Stimulated activated naive CD4-positive, alpha-beta T cell treated with Interleukin-2 at 50 U/mL for 16 hours (primary cell): ENCODE results near the gene HELZ.
"Not testable (repeated sequence)": the region's sequence is repeated elsewhere in the genome, so short reads cannot be mapped to it uniquely, and the experiment has no call there.

Experiments
- DNase-seq: peaks from one replicate; lab custom pipeline; 2025; lab: John Stamatoyannopoulos, UW

Gene HELZ

DNA sequence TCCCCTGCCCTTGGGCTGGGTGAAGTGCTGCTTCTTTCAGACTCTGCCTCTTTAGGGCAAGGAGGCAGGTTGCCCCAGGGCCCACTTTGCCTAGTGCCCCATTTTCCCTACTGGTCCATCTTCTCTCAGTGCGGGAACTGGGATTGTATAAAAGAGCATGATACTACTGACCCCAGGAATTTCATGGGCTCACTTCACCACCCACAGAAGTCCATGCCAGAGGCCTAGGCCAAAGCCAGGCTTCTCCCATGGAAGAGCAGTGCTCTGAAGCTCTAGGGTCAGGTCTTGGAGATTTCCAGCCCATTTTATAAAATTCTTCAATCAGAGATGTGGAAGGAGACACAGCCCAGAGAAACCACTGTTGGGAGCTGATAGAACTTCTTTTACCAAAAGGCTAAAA, 194.9 kb downstream of the HELZ start:
- no peak for DNase-seq

DNA sequence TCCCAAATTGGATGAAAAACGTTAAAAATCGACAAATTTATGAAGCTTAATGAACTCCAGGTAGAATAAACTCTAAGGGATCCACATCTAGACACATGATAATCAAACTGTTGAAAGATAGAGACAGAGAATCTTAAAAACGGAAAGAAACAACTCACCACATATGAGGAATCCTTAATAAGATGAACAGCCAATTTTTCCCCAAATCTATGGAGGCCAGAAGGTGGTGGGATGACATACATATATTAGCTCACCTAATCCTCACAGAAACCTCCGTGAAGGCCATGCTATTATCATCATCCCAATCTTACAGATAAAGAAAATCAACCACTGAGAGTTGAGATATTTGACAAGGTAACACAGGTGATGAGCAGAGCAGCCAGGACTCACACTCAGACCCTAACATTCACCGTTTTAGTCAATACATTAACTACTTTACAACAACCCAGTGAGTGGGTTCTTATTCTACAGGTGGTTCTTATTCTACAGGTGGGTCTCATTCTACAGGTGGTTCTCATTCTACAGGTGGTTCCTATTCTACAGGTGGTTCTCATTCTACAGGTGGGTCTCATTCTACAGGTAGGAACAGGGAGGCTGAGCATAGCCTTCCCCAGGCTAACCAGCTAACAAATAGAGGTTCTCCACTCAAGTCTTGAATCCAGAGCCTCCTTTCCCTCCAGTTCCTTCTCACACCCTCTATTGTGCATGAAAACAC, 195.8 kb downstream of the HELZ start:
- no peak for DNase-seq

DNA sequence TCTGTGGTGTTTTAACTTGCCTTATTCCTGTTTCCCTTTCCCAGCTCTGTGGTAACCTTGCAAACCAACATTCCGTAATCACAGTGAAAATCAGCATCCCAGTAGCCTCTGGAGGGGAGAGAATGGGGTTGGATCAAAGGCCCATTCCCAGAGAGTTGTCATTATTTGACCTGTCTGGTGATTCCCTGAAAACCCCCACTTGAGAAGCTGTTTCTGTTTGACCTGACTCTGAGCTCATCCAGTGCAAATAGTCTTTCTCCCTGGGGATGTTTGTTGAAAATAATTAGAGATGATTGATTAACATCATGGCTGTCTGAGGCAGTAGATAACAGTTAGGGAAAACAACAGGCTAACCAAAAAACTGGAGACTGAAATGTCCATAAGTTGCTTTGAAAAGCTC, 197.6 kb downstream of the HELZ start:
- DNase-seq: no peak

DNA sequence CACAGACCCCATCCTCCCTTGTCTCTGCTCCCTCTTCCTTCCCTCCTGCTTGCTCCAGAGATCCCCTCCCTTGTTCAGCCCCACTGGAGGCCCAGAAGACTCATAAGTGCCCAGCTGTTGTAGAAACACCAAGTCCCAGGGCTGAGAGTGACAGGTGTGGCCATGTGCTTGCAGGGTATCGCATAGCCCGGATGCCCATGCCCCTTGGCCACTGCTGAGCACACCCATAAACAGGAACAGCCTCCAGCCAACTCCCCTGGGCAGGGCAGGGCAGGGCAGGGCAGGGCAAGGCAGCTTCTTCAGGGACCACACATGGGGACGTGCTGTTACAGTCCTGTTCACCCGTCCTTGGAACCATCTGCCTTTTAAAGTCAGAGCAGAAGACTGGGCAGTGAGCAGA, 198.6 kb downstream of the HELZ start:
- DNase-seq: no peak

DNA sequence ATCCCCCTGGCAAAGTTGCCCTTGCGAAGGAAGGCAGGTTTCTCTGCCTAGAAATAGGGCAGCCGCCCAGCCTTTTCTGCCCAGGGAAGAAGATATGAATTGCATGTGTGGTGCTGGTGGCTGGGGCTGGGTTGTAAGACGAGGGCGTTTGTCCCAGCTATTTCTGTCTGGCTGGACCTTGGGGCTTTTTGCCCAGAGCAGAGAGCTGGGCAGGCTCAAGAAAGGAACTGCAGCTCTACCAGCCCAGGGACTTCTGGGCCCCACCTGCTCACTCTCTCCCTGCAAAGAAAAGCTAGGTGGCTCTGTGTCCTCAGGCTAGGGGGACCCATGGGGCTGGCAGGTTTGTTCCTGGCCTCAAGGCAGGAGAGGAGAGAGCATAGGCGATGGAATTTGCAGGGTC, 200.1 kb downstream of the HELZ start:
- no peak for DNase-seq

DNA sequence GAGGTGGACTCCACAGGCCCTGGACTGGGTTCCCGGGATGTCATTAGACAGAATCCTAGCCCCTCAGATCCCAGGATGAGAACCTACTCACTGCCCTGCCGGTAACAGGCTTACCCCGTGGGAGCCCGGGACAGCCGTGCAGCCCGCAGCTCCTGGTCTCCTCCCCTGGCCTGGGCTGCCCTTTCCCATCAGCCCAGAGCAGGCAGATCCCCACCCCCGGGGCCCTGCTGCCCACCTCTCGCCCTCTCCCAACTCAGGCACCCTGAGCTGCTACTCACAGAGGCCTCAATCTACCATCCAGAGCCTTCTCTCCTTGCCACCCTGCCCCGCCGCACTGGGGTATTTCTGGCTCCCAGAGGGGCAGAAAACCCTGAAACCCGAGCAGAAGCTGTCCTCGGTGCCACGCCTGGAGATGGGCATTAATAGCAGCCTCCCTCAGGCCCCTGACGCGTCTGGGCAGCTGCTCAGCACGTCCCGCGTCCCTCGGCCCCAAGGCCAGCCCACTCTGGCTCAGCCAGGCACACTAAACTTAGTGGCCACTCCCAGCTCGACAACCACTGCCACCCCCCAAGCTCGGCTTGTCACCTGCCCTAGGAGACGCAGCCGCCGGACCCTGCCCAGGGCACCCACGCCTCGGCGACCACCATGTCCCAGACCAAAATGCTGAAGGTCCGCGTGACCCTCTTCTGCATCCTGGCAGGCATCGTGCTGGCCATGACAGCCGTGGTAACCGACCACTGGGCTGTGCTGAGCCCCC, 200.8 kb downstream of the HELZ start, which contains the start of gene CACNG1:
TSS of gene CACNG1 (plus strand) at position 539 of the 757 bp plus-strand sequence. CDS start at position 646, 107 bp downstream.
- no peak for DNase-seq

DNA sequence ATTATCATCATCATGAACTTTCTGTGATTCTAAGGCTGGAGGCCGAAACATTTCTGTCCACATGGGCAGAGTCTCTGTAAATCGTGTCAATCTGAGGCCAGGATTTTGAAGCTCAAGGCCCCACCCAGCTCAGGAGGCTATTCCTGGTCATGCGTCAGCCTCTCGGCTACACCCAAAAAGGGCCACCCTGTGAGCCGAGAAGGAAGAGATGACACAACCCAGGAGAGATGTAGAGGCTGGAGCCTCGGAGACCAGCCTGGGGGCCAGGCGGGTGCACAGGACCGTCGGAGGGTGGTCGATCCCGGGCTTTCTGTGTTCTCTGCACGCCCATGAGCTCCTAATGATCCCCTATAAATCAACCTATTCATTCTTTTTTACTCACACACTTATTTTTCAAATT, 201.7 kb downstream of the HELZ start:
- no peak for DNase-seq

DNA sequence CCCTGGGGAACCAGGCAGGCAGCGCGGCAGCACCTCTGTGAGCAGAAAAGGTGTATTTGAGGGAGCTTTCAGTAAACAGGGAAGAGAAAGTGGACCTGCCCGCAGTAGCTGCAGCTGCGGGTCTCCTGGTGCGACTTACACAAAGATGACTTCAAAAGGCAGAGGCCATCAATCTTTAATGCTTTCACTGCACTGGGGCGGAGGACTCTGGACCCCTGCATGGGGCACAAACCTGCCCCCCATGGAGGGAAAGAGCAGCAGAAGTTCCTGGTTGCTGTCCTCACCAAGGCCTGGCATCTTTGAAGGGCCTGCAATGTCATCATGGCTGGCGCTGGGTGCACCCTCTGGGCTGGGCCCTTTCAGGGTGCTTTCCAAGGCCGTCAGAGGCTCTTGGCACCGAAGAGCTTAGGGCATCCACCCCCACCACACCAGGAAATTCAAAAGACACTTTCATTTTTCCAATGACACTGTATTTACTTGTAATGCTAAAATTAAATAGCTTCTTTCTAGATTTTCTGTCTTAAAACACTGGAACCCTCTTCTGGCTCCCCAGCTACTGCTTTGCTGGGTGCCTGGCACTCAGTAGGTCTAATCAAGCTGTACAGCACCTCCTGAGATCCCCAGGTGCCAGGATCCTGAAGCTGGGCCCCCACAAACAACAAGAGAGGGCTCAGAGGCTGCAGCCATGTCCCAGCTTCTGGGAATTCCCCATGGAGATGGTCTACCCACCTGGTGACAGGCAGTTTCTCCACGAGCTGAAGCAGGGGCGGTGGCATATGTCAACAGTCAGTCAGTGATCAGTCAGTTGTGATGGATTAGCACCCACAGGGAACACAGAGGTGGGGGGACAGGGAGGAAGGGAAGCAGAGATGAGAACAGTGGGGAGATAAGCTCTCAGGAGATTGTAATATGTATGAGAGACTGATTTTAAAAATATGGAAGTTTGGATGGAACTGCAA, 202.8 kb downstream of the HELZ start:
- no peak for DNase-seq

DNA sequence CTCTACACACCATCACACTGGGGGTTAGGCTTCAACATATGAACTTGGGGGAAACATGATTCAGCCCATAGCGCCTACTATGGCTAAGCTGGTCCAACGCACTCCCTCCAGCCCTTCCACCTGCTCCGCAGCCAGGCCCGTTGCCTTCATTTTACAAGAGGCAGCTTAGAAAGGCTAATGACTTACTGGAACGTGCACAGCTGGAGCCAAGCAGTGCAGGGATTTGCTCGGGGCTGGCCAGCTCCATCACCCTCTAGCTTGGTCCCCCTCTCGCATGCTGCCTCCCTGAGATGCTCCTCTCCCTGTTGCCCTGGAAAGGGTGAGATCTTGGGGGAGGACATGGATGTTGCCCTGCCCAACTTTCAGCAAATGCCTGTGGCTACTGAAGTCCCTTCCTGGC, 203.5 kb downstream of the HELZ start:
- no peak for DNase-seq

DNA sequence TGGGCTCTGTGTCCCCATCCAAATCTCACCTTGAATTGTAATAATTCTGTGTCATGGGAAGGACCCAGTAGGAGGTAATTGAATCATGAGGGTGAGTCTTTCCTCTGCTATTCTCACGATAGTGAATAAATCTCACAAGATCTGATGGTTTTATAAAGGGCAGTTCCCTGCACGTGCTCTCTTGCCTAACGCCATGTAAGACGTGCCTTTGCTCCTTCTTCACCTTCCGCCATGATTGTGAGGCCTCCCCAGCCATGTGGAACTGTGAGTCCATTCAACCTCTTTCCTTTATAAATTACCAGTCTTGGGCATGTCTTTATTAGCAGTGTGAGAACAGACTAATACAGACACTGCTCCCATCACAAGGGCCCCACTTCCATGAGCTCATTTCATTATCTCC, 203.9 kb downstream of the HELZ start:
- not testable (repeated sequence) for DNase-seq

DNA sequence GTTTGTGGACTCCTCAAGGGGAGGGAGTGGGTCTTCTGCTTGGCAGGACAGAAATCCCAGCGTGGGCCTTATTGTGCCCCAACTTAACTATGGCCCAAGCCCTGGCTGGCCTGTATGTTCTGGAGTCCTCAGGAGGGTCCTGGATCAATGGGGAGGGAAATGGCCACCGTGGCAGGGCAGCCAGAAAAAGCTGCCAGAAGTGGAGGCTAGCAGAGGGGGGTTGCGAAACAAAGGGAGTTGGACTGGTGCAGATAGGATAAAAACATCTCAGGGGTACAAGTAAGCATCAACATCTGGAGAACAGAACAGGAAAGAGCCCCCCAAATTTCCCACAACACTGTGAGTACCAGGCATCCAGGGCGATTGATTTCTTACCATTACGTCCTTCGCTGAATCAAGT, 204.3 kb downstream of the HELZ start:
- no peak for DNase-seq

DNA sequence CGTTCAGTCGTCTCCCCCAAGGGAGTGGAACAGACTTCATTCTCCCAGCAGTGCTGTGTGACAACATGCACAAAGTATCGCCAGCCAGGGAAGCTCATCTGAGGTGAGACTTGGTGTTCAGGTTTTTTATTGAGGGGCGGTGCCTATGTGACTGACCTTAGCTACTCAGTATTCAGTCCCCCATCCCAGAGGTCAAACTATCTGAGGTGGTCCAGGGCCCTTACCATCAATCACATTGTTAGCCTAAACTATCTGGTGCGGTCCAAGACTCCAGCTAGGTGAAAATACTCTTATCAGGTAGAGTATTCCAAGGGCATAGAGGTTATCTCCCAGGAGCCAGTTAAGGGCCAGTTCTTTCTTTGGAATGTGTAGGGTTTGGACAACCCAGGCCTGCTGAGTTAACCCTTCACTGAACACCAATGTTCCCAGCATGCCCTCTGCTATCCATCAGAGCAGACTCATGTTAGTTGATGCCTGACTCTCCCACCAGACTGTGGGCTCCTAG, 206.1 kb downstream of the HELZ start:
- DNase-seq: no peak

DNA sequence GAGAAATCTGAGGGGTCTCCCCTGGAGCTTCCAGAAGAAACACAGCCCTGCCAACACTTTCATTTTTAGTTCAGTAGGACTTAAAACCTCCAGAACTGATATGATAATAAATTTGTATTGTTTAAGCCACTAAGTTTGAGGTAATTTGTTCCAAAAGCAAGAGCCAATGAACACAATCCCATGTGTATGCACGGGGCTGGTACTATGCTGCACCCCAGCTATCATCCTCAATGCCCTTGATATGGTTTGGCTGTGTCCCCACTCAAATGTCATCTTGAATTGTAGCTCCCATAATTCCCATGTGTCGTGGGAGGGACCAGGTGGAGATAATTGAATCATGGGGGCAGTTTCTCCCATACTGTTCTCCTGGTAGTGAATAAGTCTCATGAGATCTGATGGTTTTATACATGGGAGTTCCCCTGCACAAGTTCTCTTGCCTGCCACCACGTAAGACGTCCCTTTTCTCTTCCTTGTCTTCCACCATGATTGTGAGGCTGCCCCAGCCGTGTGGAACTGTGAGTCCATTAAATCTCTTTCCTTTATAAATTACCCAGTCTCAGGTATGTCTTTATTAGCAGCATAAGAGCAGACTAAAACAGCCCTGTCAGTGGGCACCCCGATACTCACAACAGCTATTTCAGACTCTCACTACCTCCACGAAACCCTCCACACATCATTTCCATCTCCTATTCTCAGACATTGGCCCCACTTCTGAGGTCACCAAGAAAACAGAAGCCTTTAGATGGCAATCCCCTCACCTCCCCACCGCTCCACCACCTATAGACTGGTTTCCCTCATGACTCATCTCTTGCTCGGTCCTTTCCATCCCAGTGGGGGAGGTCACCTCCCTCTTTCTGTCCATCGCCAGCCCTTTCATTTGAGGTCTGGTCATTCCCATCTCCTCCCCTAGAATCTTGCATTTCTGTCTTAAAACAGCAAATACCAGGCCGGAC, 209.6 kb downstream of the HELZ start:
- DNase-seq: no peak

DNA sequence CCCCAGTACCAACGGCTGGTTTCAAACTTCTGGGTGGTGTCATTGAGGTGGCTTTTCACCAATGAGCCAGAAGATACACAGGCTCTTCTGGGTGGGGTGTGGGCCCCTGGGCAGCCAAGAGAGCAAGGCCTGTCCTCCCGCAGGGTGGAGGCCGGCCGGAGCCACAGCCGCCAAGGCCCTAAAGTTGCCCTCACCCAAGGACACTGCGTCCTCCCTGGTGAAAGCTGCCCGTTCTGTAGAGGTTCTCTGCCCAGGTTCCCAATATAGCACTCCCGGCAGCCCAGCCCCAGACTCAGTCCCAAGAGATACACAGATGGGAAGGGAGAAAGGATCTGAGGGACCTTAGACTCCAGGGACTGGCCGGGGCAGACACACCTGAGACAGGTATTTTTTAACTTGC, 211.4 kb downstream of the HELZ start:
- no peak for DNase-seq

DNA sequence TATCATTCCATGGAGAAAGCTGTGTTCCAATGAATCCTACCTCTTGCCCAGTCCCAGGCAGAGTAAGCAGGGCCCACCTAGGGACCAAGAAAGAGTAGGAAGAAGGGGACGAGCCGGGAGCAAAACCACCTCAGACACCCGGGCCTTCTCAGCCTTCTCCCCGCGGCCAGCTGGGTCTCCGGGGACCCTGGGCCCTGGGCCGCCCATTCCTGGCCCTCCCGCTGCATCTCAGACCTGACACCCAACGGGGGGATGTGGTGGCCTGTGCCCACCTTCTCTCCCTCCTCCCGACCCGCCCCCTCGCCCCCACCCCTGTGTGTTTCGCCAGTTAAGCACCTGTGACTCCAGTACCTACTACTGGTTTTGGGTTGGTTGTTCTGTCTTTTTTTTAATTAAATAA, 212.0 kb downstream of the HELZ start:
- no peak for DNase-seq

DNA sequence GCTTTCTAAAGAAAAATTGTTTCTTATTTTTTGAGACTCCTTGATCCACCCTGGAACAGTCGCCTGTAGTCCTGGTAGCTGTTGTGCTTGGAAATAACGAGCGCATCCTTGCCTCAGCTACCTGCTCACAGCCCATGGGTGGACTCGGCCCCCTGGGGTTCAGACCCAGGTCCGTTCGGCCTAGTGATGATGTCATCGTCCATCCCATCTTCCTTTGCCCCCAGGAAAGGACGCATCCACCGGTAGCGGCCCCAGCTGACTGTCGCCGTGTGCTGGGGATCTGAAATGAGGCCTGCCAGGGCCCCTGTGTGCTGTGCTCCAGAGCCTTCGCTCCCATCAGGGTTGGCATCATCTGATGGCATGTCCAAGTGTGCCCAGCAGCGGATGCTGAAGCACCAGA, 212.6 kb downstream of the HELZ start:
- DNase-seq: no peak

DNA sequence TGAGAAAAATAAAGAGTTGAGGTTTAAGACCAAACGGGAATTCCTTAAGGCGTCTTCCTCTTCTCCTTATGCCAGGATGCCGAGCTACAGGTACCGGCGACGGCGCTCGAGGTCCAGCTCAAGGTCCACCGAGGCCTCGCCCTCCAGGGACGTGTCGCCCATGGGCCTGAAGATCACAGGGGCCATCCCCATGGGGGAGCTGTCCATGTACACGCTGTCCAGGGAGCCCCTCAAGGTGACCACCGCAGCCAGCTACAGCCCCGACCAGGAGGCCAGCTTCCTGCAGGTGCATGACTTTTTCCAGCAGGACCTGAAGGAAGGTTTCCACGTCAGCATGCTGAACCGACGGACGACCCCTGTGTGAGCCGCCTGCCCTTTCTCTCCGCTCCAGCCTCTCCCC, 214.4 kb downstream of the HELZ start:
- no peak for DNase-seq

DNA sequence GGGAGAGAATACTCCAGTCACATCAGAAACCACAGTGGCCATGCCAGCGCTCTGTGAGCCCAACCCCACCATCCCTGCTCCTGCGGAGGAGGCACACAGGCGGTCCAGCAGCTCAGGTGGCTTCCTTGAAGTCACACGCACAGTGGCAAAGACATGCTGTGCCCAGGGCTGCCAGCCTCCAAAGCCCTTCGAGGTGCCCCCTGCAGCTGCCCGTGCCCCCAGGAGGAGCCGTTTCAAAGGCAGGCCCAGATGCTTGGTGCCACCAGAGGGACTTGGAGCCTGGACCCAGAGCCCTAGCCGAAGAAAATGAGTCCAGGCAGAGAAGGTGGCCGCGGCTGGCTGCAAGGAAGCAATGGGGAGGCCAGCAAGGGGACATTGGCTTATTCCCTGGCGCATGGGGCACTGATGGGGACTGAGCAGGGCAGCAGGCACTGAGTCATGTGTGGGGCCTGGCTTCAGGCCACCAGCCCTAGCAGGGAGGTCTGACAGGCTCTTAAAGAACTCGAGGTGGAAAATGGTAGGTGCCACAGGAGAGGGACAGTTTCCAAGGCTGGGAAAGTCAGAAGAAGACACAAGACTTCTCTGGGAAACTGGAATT, 217.9 kb downstream of the HELZ start:
- no peak for DNase-seq

DNA sequence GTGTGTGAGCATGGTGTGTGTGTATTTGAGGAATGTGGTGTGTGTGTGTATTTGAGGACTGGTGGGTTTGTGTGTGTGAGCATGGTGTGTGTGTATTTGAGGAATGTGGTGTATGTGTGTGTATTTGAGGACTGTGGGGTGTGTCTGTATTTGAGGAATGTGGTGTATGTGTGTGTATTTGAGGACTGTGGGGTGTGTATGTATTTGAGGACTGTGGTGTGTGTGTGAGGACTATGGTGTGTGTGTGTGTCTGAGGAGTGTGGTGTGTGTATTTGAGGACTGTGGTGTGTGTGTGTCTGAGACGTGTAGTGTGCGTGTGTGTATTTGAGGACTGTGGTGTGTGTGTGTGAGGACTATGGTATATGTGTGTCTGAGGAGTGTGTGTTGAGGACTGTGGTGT, 218.7 kb downstream of the HELZ start:
- DNase-seq: no peak

DNA sequence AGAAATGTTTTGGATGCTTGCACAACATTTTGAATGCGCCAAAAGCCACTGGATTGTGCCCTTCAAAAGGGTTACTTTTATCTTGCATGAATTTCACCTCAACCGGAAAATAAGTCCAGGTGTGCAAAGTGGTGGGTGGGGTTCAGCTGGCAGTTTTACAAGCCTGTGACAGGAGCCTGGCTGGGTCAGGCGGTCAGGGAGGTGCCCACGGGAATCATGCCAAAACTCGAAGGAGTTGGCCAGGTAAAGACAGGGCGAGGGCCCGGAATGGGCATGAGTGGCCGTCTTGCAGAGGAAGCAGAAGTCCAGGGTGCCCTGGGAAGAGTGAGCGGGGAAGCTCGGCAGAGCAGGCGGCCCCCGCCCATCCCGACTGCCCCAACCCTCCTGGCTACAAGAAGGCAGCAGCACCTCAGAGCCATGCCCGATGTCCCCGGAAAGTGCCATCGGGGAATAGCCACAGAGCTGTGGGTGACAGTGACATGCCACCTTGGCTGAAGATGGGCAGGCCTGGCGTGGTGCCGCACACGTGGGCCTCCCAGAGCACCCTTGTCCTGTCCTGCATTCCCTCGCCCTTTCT, 219.7 kb downstream of the HELZ start:
- no peak for DNase-seq
